IPS DF 4.7 (cell line): ENCODE data around the gene DIAPH2.
"Not testable (repeated sequence)": the region's sequence is repeated elsewhere in the genome, so short reads cannot be mapped to it uniquely, and the experiment has no call there.

Experiments used
- DNase-seq: peaks from one replicate; pipeline ENCODE4 v3.0.0-alpha.2; 2013; ENCODE audit warnings: low spot score; ENCODE audit errors: extremely low read depth

The DIAPH2 gene

DNA sequence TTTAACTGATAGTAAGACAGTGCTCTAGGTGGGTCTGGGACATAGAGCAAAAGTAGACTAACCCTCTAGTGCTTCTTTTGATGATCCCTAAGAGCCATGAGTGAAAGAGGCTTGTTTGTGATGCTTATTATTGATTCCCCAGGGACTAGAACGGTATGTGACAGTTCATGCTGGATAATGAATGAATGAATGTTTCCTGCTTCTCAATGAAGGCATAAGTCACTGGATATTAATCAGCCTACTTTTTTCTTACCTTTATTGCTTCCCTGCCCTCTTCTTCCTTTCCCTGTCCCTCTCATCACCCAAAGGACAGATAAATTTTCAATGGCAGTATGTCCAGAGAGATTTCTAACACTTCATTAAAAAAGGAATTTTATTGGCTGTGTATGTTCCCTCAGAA is 685.3 kb downstream of the DIAPH2 start:
- DNase-seq = no peak

DNA sequence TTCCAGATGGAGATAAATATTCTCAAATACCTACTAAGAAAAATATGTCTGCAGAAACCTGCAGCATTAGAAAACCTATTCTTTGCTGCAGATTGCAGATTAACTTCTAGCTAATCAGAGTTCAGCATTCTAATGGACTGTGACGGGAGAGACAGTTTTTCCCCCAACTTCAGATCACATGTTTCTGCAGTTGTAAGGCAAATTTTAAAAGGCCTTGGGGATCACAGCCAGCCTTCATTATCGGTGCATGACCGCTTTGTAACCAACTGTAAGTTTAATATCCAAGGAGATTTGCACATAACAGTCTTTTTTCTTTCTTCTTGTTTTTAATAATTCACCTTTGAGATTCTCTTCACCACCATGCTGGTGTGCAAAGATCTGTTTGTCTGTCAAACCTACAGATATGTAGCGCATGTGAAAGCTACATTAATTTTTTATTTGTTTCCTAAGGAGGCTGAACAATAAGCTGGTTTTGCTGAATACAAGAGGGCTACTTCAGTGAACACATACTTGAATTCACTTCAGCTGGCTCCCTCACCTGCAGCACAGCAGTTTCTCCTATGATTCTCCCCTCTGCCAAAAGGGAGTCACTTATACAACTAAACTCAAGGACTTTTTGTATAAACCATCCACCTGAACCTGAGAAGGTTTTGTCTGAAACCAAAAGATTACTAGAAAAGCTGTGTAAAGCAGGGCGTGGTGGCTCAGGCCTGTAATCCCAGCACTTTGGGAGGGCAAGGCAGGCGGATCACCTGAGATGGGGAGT is 687.5 kb downstream of the DIAPH2 start:
- DNase-seq = no peak

DNA sequence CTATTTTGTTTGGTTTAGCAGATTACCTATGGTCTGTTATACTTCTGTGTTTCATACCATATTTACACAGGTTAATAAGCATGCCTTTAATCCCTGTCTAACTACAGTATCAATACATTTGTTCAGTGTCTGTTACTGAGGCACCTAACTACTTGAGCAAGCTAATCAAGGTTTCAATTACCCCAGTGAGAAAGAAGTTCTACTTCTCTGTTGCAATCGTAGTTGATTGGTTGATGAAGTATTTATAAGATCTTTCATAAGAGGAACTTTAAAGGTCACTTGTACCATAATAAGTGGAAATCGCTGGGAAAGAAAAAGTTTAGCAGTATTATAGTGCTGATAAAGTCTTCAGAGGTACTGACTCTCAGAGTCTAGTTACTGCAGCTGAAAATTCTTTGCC is 689.6 kb downstream of the DIAPH2 start:
- DNase-seq = no peak

DNA sequence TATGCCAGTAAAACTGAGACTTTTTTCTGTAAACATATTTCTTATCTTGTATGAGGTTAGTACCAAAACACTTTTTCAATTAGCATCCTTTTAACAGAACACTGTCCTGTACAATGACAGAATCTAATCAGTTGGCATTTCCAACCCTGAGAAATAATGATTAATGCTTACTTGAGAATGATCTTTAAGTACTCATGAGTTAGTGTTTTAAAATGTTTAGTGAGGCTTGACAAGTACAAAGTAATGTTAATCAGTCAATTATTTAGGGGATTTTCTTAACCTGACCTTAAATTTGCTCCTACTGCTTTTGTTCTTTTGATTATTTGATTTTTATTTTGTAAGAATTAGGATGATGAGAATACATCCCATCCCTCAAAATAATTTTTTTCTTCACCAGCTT is 695.6 kb downstream of the DIAPH2 start:
- no peak for DNase-seq

DNA sequence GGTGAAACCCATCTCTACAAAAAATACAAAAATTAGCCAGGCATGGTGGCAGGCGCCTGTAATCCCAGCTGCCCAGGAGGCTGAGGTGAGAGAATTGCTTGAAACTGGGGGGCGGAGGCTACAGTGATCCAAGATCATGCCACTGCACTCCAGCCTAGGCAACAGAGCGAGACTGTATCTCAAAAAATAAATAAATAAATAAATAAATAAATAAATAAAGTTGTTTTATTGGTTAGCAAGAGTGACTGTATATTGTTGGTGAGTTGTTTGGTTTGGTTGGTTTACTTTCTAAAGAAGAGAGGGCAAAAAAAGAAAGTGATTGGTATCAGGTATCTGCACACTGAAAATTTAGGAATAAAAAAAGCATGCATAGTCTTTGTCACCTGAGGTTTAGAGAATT is 700.0 kb downstream of the DIAPH2 start:
- DNase-seq = no peak

DNA sequence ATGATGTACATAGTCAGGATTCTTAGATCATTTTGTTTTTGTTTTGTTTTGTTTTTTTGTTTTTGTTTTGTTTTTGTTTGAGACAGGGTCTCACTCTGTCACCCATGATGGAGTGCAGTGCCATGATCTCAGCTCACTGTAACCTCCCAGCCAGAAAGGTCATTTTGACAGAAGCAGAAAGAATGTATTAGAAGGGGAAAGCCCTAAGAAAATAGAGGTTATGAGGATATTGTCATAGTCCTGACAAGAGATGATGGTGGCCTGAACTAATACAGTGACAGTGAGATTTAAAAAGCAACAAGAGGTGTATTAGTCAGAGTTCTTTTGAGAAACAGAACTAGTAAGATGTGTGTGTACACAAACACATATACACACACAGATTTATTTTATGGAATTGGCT is 702.4 kb downstream of the DIAPH2 start:
- no peak for DNase-seq

DNA sequence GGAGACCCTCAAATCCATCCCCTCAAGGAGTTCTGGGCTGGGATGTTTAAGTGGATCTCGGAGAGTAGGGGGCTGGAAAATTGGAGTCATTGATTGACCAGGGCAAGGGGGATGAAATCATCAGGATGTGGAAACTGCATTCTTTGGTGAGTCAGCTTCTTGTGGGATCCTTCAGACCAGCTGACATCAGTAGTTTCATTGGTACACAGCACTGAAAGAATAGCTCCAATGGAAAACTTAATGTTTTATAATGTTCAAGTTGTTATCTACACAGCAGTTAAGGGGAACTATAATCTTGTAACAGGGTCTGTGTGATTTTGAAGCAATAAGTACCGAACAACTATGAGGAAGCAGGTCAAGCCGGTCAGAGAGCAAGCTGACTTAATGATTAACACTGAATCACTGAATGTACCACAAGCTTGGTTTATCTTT is 705.1 kb downstream of the DIAPH2 start:
- no peak for DNase-seq

DNA sequence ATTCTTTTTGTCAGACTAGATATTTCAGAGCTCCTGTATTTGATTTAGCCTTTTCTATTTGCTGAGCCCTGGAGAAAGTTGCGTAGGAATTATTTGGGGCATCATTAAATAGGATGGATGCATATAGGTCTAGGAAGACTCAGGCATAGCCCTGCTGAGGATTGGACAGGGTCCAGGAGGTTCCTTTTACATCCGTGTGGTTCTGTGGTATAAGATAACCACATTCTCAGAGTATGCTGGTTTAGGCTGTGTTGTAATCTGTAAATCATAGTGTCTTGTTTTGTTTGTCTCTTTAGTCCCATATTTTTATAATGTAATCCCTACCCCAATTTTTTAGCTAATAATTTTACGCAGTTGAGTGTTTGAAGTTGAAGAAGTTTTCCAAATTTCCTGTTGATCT is 712.7 kb downstream of the DIAPH2 start:
- no peak for DNase-seq

DNA sequence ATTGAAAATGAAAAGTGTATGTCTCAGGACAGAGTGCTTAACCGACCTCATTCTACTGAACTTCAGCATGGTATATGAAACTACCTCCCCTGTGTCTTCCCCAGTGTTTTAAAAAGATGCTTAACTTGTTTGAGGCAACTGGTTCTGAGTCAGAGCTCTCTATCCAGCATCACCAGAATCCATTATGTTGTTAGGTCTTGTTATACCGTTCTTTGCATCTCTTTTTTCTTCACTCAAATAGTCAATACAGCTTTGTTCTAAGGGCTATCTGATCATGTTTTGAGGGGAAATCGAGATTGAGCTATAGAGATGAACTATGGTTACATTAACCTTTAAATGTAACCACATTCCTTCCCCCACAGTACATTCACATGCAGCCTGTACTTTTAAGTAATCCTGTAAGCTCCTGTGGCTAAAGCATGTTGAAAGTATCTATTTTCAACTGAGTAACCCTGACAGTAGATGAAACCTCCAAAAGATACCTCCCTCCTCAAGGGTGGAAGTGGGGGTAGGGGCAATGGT is 713.4 kb downstream of the DIAPH2 start:
- DNase-seq = no peak

DNA sequence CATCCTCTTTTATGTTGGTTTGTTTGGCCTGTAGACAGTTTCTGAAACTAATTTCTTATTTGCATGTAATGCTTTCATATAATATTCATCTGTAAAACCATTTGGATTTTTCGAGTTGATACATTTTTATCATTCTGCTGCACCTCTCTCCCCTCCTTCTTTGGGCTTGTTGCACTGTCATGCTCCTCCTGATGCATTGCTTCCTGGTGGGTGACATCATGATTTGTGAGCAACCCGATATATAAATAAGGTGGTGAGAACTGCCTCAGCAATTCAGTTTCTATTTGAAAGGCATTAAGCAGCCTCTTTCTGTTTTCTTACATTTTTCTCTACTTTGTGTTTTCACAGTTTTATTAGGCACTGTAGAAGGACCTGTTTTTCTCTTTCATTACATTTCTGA is 714.8 kb downstream of the DIAPH2 start:
- DNase-seq = no peak

DNA sequence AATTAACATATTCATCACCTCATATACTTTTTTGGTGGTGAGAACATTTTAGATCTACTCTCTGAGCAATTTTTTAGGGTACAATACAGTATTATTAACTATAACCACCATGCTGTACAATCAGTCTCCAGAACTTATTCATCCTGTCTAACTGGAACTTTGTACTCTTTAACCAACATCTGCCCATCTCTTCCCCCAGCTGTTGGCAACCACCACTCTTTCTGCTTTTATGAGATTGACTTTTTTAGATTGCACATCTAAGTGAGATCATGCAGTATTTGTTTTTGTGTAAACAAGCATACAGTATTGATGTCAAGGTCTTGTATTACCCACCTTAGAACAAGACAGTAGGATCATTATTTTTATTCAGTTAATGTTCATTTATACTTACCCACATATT is 715.9 kb downstream of the DIAPH2 start:
- no peak for DNase-seq

DNA sequence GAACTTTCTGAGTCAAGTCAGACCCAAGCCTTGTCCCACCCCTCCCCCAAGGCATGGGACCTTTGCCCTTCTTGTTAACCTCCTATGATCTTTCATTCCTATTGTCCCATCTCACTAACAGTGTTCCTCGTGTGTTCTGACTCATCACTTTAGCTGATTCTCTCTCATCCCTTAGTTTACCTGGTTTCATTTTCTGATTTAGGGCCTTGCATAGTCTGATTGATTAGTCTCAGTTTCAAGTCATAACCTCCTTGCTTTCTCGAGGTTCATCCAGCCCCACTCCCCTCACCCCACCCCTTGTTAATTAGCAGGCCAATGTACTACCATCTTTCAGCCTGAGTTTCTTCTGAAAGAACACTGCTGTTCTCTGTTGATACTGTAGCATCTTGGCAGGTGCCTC is 716.5 kb downstream of the DIAPH2 start:
- DNase-seq = no peak

DNA sequence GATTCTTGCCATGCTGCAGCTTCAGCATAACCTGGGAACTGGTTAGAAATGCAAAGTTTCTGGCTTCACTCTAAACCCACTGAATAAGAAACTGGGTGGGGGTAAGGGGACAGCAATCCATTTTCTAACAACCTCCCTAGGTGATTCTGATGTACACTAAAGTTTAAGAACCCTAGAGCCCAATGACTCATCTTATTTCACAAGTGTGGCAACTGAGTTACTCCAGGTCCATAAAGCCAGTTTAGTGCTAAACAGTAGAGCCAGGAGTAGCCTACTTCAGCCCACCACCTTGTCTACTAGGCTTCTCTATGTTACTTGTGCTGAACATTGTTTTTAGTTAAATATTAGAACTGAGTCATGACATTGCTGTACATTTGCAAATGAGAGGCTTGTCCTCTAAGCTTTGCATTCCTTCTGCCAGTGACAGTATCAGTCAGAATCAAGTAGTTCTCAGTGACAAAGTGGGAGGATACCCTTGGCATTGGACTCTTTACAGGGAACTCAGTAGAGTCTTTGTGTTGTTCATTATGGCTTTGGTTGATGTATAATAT is 717.0 kb downstream of the DIAPH2 start:
- DNase-seq = no peak

DNA sequence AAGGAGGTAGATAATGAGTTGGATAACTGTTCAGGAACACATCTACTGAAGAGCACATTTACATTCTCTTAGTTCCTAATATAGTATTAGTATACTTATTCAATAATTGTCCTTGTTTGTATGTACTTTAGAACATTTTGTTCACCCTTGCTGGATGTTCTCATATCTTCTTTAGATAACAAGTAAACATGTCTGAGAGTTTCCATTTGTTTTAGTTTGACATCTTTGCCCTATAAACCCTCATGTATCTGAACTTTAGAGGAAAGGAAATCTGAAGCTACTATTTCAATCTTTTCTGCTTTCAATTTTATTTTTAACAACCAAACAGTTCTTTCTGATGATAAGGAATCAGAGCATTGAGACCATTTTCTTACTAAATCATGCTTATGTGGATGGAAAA is 717.7 kb downstream of the DIAPH2 start:
- DNase-seq = no peak

DNA sequence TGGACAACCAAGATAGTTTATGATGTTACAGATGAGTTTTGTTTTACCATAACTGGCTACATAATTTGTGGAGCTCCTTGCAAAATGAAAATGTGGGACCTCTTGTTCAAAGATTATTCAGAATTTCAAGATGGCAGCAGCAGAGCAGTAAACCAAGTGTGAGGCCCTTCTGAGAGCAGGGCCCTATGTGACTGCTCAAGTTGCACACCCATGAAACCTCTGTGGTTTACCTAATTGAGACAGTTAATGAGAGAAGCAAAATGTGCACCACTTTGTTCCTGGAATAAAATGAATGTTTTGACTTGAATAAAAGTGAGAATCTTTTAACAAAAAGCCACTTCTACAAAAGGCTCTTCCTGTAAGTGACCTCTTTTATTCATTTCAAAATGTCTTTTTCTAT is 718.3 kb downstream of the DIAPH2 start:
- DNase-seq = no peak

DNA sequence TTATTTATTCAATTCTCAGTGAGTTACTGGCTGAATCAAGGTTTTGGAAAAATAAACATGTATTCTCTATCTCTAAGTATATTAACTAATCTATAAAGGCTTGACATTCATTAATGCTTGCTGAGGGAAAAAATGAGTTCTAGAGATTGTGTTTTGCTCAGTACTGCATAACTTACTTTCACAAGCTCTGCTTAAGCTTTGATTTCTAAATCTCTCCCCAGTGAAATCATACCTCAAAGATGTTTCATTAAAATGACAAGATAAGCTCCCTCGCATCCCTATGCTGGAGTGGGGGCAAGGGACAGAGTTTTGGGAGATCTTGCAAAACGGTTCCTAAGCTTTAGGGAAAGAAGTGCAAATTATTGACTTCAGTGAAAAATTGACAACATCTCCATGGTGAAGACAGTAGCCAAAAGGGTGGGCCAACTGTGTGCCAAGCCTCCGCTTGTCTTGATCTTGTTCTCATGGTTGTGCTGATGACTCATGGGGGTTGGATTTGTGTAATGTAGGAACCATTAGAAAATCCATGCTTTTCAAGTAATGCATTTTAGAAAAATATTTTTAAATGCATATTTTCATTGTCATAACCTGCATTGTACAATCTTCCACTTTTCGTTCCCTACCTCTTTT is 720.5 kb downstream of the DIAPH2 start:
- DNase-seq = no peak

DNA sequence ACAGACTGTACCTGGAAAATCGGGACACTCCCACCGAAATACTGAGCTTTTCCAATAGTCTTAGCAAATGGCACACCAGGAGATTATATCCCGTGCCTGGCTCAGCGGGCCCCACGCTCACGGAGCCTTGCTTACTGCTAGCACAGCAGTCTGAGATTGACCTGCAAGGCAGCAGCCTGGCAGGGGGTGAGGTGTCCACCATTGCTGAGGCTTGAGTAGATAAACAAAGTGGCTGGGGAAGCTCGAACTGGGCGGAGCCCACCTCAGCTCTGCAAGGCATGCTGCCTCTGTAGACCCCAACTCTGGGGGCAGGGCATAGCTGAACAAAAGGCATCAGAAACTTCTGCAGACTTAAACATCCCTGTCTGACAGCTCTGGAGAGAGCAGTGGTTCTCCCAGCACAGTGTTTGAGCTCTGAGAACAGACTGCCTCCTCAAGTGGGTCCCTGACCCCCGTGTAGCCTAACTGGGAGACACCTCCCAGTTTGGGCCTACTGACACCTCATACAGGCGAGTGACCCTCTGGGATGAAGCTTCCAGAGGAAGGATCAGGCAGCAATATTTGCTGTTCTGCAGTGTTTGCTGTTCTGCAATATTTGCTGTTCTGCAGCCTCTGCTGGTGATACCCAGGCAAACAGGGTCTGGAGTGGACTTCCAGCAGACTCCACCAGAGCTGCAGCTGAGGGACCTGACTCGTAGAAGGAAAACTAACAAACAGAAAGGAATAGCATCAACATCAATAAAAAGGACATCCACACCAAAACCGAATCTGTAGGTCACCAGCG is 725.2 kb downstream of the DIAPH2 start:
- DNase-seq = not testable (repeated sequence)

DNA sequence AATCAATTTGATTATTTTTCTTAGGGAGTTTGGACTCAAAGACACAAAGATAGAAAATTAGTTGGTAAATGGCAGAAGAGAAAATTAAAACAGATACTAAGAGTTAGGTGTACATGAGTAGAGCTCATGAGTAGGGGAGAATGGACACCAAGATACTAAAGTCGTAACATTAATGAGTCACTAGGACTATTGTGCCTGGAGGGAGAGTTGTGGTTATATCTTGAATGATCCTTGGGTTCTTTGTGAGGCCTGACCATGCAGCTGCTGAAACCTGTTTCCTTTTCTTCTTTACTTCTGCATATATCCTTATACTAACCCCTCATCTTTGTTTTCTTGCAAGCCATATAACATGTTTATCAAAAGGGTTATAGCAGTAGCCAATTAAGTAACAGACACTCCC is 731.8 kb downstream of the DIAPH2 start:
- no peak for DNase-seq

DNA sequence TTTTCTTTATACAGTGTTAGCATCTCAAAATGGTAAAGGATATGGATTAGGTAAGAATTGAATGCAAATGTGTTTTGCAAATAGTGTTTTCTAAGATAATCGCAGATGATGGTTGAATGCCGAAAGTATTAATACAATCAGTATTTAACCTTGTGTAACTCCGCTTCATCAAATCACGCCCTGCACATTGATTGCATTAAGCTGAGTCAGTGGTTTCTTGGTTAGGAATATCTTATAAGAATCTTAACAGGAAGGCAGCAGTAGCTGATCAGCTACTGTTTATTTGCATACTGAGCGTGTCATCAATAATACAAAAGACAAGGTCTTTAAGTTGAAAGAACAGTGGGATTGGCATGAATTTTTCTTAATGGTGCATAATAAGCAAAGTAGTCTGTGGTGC is 744.5 kb downstream of the DIAPH2 start:
- DNase-seq = no peak

DNA sequence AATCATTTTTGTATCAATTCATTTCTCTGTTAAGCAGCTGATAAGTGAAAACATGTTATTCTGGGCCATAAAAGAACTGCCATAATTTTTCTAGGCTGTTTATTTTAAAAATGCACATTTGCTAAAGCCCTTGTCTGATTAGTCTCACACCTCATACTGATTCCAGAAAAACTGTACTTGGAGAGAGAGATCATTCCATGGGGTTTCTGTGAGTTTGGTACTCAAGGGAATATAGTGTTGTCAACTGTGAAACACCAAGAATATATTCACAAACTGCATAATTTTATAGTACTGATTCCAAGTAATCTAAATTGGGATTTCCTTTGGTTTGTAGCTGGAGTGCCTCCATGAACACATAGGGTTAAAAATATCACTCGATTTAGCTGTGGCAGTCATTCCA is 746.6 kb downstream of the DIAPH2 start:
- DNase-seq = no peak

DNA sequence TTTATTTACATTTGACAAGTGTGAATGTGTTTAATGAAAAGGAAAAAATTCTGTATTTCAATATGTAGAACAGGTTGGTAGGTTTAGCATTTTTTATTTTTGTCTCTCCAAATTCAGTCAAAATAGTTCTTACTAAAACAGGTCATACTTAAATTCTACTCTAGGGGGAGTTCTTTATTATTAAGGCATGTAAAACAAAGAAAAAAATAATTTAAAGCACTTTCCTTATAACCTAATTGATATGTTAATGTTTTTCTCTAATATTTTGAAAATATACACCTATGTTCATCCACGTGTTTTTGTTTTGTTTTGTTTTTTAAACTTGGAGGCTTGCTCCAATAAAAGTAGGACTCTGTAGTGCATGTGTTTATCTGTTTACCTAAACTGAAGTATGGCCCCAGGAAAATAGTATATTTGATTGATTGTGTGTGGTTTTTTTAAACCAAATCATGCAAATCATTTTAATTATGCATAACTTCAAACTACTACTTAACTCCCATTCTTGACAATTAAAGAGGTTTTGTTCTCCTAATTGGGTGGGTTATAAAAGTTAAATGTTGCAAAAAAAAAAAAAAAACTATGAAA is 761.7 kb downstream of the DIAPH2 start:
- no peak for DNase-seq

DNA sequence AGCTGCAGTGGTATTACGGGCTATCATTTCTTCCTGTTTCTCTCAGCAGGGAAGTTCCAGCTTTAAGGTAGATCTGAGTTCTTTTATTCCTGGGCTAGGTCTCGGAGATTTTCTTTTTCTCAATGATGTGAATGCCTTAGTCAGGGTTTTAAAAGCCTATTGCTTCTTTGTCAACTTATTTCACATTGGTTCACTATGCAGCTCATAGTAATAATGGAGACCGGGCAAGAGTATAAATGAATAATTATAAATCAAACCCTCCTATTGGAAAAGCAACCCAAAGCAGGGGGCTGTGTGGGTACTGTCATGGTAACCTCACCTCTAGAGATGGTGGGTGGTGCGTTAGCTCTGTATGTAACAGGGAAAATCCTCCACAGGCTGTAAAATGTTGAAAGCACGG is 762.7 kb downstream of the DIAPH2 start:
- no peak for DNase-seq
